ENCODE results near the gene LCOR.

- TF ChIP-seq CTCF (IDR thresholded peaks at IDR 0.05; ENCODE audit: low read depth, low read length, missing input control), result no peak
- TF ChIP-seq GABPA (IDR thresholded peaks at IDR 0.05 in 1 of 2, conservative IDR thresholded peaks at IDR 0.05 in 1 of 2), result no peak
- no peak for TF ChIP-seq YY1 (IDR thresholded peaks at IDR 0.05)
- TF ChIP-seq MAX (IDR thresholded peaks at IDR 0.05), result no peak
- TF ChIP-seq ZBTB33 (IDR thresholded peaks at IDR 0.05), result no peak
- no peak for TF ChIP-seq RAD21 (IDR thresholded peaks at IDR 0.05)
These were observed 81.8 kb downstream of the LCOR start for GRCh38 chr10:96913906-96914305.
